Stimulated activated CD8-positive, alpha-beta memory T cell treated with anti-CD3 and anti-CD28 coated beads, Interleukin-12 subunit alpha, Interleukin-12 subunit beta, amount 100 ng/mL, for 1 hour (primary cell): ENCODE data around the gene CCM2L.
A peak's percentile ranks its signal among the peaks of the same experiment; 100 is the strongest.

ENCODE experiments used
- DNase-seq: peaks from one replicate; pipeline ENCODE4 v3.0.0-alpha.2; 2020; ENCODE audit warnings: low read depth

CCM2L gene

GRCh38 chr20:31996996-31997395 lies 13.2 kb upstream of the CCM2L start:
- no peak for DNase-seq

- no peak for DNase-seq
Observed at GRCh38 chr20:31998246-31998645, 12.0 kb upstream of the CCM2L start.

GRCh38 chr20:32003325-32003724 lies 6.9 kb upstream of the CCM2L start:
- no peak for DNase-seq

GRCh38 chr20:32004963-32005362 lies 5.3 kb upstream of the CCM2L start:
- DNase-seq = no peak

- no peak for DNase-seq
Observed at GRCh38 chr20:32006053-32006452, 4.2 kb upstream of the CCM2L start.

GRCh38 chr20:32006841-32007786 lies 3.1 kb upstream of the CCM2L start:
- no peak for DNase-seq

- DNase-seq = no peak
Observed at GRCh38 chr20:32007787-32008616, 2.2 kb upstream of the CCM2L start.

GRCh38 chr20:32009564-32009963 lies 674 bp upstream of the CCM2L start:
- DNase-seq = no peak

- DNase-seq = no peak
Observed at GRCh38 chr20:32010666-32011065, 428 bp downstream of the CCM2L start.

GRCh38 chr20:32012159-32012688 lies 2.0 kb downstream of the CCM2L start:
- no peak for DNase-seq

GRCh38 chr20:32013326-32013725 lies 3.1 kb downstream of the CCM2L start:
- DNase-seq = no peak

GRCh38 chr20:32017711-32018251 lies 7.5 kb downstream of the CCM2L start:
- DNase-seq = peak; percentile 20

GRCh38 chr20:32018269-32019155 lies 8.3 kb downstream of the CCM2L start:
- DNase-seq = peak; percentile 17

GRCh38 chr20:32019156-32019510 lies 8.9 kb downstream of the CCM2L start:
- no peak for DNase-seq

- no peak for DNase-seq
Observed at GRCh38 chr20:32019563-32020463, 9.6 kb downstream of the CCM2L start.

GRCh38 chr20:32021091-32021490 lies 10.9 kb downstream of the CCM2L start:
- no peak for DNase-seq

- no peak for DNase-seq
Observed at GRCh38 chr20:32024683-32025295, 14.6 kb downstream of the CCM2L start.

GRCh38 chr20:32027643-32028042 lies 17.4 kb downstream of the CCM2L start:
- DNase-seq = no peak

GRCh38 chr20:32028647-32029372 lies 18.6 kb downstream of the CCM2L start:
- DNase-seq = no peak
